HFFc6 (cell line): ENCODE measurements around the gene SULT6B1. TPM values are rescaled to one million over a fixed set of nuclear protein-coding genes. Genes with fewer than 3 reads are reported as not detected.
"Not testable (repeated sequence)": the region's sequence is repeated elsewhere in the genome, so short reads cannot be mapped to it uniquely, and the experiment has no call there.

Experiments used
- DNase-seq: peaks from one replicate; pipeline ENCODE4 v3.0.0-alpha.2; 2018
- H3K27ac Mint-ChIP-seq: 2 replicates; pipeline ENCODE4 v1.8.0; 2020; ENCODE audit warnings: mild to moderate bottlenecking, mixed read lengths
- H3K27me3 Mint-ChIP-seq: 2 replicates; pipeline ENCODE4 v1.8.0; 2021; ENCODE audit warnings: mild to moderate bottlenecking, moderate library complexity, mixed read lengths; ENCODE audit not compliant: insufficient read depth
- H3K36me3 Mint-ChIP-seq: 2 replicates; pipeline ENCODE4 v1.8.0; 2021; ENCODE audit warnings: low read depth, mixed read lengths
- H3K4me1 Mint-ChIP-seq: 2 replicates; pipeline ENCODE4 v1.8.0; 2020; ENCODE audit warnings: low read depth, mixed read lengths
- H3K4me3 Mint-ChIP-seq: 2 replicates; pipeline ENCODE4 v1.8.0; 2020; ENCODE audit warnings: mild to moderate bottlenecking, moderate library complexity, mixed read lengths
- H3K9me3 Mint-ChIP-seq: 2 replicates; pipeline ENCODE4 v1.8.0; 2020; ENCODE audit warnings: mild to moderate bottlenecking, mixed read lengths
- CTCF ChIP-seq: fragments of 200-600 bp; sonication (generic); IDR thresholded peaks from 2 replicates; pipeline ENCODE4 v1.5.0; 2021; ENCODE audit warnings: antibody characterized with exemption, mild to moderate bottlenecking
- total RNA-seq, 6 experiments: library from RNA; stranded (reverse); fragmentation: NEBNext Ultra II Directional; extraction: Animal tissue kit (Norgen Biotek cat#: 25700); gene quantifications; 2 replicates in 1 of 6; 3 replicates in 5 of 6; pipeline ENCODE4 v1.2.3, GENCODE V29; 2021

SULT6B1 gene
- total RNA-seq, 6 experiments from 2014 or later: not detected

GRCh38 chr2:37211939-37212338 is 23.5 kb upstream of the SULT6B1 start:
- peaks cover 23% of the 10 kb centered on the region for H3K4me1 Mint-ChIP-seq
- H3K4me3 Mint-ChIP-seq: no peak overlapping the region
- TF ChIP-seq CTCF: no peak
- peaks cover 67% of the 10 kb centered on the region for H3K36me3 Mint-ChIP-seq
- H3K27ac Mint-ChIP-seq: peak overlapping the region; percentile 22; the same call in 1 of the 2 replicates
- peaks cover 3% of the 10 kb centered on the region for H3K27me3 Mint-ChIP-seq
- DNase-seq: peak; percentile 9
- peaks cover 14% of the 10 kb centered on the region for H3K9me3 Mint-ChIP-seq

GRCh38 chr2:37211212-37211611 is 22.7 kb upstream of the SULT6B1 start:
- H3K36me3 Mint-ChIP-seq: peaks cover 70% of the 10 kb centered on the region
- H3K27me3 Mint-ChIP-seq: peaks cover 3% of the 10 kb centered on the region
- peak; percentile 19 for DNase-seq
- H3K9me3 Mint-ChIP-seq: peaks cover 14% of the 10 kb centered on the region
- TF ChIP-seq CTCF: no peak
- peaks cover 23% of the 10 kb centered on the region for H3K4me1 Mint-ChIP-seq
- H3K4me3 Mint-ChIP-seq: no peak overlapping the region
- peak overlapping the region; percentile 3; the same call in 1 of the 2 replicates for H3K27ac Mint-ChIP-seq

GRCh38 chr2:37206760-37207159 is 18.3 kb upstream of the SULT6B1 start:
- H3K36me3 Mint-ChIP-seq: peaks cover 95% of the 10 kb centered on the region
- H3K27me3 Mint-ChIP-seq, H3K4me3 Mint-ChIP-seq, DNase-seq, H3K27ac Mint-ChIP-seq: not testable (repeated sequence)
- peaks cover 14% of the 10 kb centered on the region for H3K9me3 Mint-ChIP-seq
- H3K4me1 Mint-ChIP-seq: peaks cover 14% of the 10 kb centered on the region

- peaks cover 91% of the 10 kb centered on the region for H3K36me3 Mint-ChIP-seq
- TF ChIP-seq CTCF: no peak
- DNase-seq: no peak
- H3K9me3 Mint-ChIP-seq: peaks cover 14% of the 10 kb centered on the region
- H3K27me3 Mint-ChIP-seq: peaks cover 3% of the 10 kb centered on the region
- peaks cover 14% of the 10 kb centered on the region; the same call in 1 of the 2 replicates for H3K4me1 Mint-ChIP-seq
- no peak overlapping the region; the same call in 1 of the 2 replicates for H3K27ac Mint-ChIP-seq
- H3K4me3 Mint-ChIP-seq: no peak overlapping the region
Observed at GRCh38 chr2:37205689-37206341, 17.3 kb upstream of the SULT6B1 start.

GRCh38 chr2:37205071-37205661 is 16.7 kb upstream of the SULT6B1 start:
- not testable (repeated sequence) for DNase-seq, H3K27ac Mint-ChIP-seq, H3K4me3 Mint-ChIP-seq, H3K27me3 Mint-ChIP-seq
- Mint-ChIP-seq H3K4me1 (peaks cover 15% of the 10 kb centered on the region; the same call in 1 of the 2 replicates), H3K36me3 (peaks cover 85% of the 10 kb centered on the region), H3K9me3 (peaks cover 14% of the 10 kb centered on the region)

- Mint-ChIP-seq H3K27ac (no peak overlapping the region), H3K4me1 (peaks cover 15% of the 10 kb centered on the region; the same call in 1 of the 2 replicates), H3K9me3 (peaks cover 11% of the 10 kb centered on the region), H3K36me3 (peaks cover 70% of the 10 kb centered on the region), H3K27me3 (no peaks in the 10 kb centered on the region; the same call in 1 of the 2 replicates), H3K4me3 (no peak overlapping the region)
- no peak for DNase-seq
- no peak for TF ChIP-seq CTCF
Observed at GRCh38 chr2:37203708-37204107, 15.2 kb upstream of the SULT6B1 start.
